Myocyte (in vitro differentiated cells): ENCODE results near the gene SLC25A48. TPM values are rescaled to one million over a fixed set of nuclear protein-coding genes. Genes with fewer than 3 reads are reported as not detected.

ENCODE experiments used
- DNase-seq: peaks from one replicate; pipeline ENCODE4 v3.0.0-alpha.2; 2012; ENCODE audit warnings: low read depth
- microRNA-seq: library from miRNA; unstranded; fragments of <30 nt; microRNA quantifications from one replicate; pipeline ENCODE4, GENCODE V29; 2016
- total RNA-seq: library from RNA; depleted of rRNA; stranded (reverse); fragments of >200 nt; gene quantifications from 2 replicates; pipeline ENCODE4 v1.2.3, GENCODE V29; 2014

SLC25A48 gene
- total RNA-seq, 1 donor from 2014 or later = not detected

- DNase-seq = no peak
Measured at GRCh38 chr5:135916638-135917263, 82.3 kb downstream of the SLC25A48 start.

GRCh38 chr5:135920199-135920598 is 85.7 kb downstream of the SLC25A48 start:
- no peak for DNase-seq

- no peak for DNase-seq
Measured at GRCh38 chr5:135921388-135921787, 86.9 kb downstream of the SLC25A48 start.

- DNase-seq = no peak
Measured at GRCh38 chr5:135930029-135930948, 95.8 kb downstream of the SLC25A48 start.

- DNase-seq = no peak
Measured at GRCh38 chr5:135930949-135931295, 96.5 kb downstream of the SLC25A48 start.

GRCh38 chr5:135934939-135935338 is 100.5 kb downstream of the SLC25A48 start:
- DNase-seq = peak; percentile 47

GRCh38 chr5:135937245-135937911 is 102.9 kb downstream of the SLC25A48 start:
- no peak for DNase-seq

Small RNA genes lying within 50 kb of the gene (microRNA-seq; reads per million reads assigned to microRNA genes)
- gene MIR5692C1 = not detected

Other genes starting within 250 kb of the SLC25A48 start
- gene IL9, start 61.2 kb downstream of the SLC25A48 start, total RNA-seq = not detected in 2 replicates
- not detected in 2 replicates for gene LECT2, start 120.3 kb downstream of the SLC25A48 start, total RNA-seq
- gene TGFBI, start 194.3 kb downstream of the SLC25A48 start, total RNA-seq = 758 and 1,068 TPM in 2 replicates